GM12872 (cell line): ENCODE data around the gene AMIGO3.

Source experiments
- TF ChIP-seq, protein P1 (sequence below): IDR thresholded peaks from 3 replicates; pipeline ENCODE4 v1.5.1; 2011; ENCODE audit warnings: low read depth, mild to moderate bottlenecking, low read length, moderate library complexity; ENCODE audit not compliant: insufficient read depth

Gene AMIGO3

DNA sequence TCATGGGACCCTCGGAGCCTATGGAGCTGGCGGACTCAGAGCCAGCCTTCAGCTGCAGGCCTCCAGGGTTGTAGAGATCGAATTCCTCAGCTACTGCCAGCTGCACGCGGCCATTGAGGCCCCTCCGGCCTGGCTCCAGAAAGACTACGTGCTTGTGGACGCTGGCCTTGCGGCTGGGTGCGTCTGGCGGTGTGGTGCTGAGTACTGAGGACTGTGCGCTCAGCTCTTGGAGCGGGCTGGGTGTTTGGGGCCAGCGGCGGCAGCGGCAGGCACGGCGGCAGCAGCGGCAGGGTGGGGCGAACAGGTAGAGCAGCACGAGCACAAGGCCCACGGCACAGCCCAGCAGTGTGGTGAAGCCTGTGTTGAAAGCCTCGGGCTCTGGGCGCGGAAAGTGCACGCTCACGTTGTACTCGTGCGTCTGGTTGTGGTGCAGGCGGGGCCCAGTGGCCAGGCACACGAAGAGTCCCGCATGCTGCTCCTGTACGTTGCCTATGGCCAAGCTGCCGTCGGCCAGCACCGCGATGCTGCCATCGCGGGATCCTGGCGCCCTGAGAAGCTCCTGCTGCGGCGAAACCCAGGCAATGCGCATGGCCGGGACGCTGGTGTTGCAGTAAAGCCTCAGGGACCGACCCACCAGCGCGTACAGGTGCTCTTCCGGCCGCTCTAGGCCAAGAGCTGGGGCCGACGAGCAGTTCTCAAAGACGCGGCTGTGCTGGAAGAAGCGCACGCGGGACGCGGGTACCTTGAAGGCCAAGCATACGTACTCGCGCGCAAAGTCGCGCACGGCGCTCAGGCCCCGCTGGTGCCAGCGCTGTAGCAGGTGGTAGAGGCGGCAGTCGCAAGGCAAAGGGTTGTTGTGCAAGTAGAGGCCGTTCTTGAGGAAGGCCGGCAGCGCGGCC is 1.3 kb downstream of the AMIGO3 start:
- TF ChIP-seq, protein P1, sequence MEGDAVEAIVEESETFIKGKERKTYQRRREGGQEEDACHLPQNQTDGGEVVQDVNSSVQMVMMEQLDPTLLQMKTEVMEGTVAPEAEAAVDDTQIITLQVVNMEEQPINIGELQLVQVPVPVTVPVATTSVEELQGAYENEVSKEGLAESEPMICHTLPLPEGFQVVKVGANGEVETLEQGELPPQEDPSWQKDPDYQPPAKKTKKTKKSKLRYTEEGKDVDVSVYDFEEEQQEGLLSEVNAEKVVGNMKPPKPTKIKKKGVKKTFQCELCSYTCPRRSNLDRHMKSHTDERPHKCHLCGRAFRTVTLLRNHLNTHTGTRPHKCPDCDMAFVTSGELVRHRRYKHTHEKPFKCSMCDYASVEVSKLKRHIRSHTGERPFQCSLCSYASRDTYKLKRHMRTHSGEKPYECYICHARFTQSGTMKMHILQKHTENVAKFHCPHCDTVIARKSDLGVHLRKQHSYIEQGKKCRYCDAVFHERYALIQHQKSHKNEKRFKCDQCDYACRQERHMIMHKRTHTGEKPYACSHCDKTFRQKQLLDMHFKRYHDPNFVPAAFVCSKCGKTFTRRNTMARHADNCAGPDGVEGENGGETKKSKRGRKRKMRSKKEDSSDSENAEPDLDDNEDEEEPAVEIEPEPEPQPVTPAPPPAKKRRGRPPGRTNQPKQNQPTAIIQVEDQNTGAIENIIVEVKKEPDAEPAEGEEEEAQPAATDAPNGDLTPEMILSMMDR: no peak

DNA sequence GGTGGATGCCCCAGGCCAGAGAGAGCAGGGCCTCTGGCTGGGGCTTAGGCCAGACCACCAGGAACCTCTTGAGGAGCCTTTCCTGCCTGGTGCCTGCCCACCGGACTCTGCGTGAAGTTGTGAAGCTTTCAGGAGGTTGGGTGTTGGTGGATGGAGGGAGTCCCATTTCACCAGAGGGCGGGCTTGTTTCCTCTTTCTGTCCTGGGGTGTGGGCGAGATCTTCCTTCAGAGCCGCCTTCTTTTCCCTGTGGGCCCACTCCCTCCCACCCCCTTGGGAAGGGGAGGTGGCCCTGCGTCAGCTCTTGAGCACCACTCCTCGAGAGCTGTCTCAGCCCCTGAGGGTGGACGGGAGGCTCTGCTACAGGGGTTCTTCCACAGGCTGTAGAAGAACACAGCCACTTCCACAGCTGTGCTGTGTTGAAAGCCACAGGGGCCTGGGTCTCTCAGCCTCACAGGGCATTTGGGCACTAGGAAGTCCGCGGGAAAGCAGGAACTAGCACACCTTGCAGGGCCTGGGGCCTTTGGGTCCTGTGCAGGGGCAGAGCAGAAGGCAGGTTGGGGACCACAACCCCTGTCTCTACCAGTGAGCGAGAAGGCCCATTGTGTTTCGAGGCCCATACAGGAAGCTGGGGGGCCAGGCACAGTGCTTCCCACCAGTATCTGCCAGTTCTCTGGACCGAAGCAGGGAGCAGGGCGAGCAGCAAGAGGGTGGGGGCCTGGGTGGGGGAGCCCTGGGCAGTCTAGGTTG is 2.1 kb downstream of the AMIGO3 start:
- TF ChIP-seq, protein P1: no peak

DNA sequence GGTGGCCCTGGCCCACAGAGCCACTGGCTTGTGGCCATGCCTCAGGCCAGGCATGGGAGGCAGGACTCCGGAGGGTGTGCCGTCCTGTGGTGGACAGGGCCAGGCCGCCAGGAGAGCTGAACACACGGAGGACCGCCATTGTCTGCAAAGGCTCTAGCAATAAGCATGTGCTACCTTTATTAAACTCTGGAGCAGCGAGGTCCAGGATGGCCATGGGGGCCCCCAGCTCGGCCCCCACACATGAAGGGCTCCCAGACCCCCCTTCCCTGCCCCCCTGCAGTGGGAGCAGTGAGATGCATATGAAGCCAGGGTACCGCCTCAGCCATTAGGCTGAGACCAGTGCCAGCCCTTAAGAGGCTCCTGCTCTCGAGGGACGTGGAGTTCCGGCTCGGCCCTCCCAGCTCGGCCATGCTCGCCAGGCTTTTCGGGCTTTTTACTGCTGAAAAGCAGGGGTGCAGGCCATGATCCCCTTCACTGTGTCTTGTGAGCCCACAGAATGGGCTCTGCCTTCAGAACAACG is 2.7 kb downstream of the AMIGO3 start:
- TF ChIP-seq, protein P1: no peak

DNA sequence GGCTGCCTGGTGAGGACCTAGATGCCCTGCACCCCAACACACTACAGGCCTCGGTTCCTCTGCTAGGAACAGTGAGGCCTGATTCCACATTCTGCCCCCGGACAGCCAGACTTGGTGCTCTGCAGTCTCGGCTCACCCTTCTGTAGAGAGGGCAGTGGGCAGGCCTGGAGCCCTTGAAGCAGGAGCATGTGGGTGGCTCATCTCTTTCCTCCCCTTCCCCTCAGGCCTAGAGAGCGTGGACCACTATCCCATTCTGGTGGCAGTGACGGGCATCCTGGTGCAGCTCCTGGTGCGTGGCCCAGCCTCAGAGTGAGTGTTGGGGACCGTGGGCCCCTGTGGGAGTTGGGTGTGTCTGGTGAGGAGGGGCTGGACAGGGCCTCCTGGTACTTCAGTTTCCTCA is 3.3 kb downstream of the AMIGO3 start:
- TF ChIP-seq, protein P1: no peak

DNA sequence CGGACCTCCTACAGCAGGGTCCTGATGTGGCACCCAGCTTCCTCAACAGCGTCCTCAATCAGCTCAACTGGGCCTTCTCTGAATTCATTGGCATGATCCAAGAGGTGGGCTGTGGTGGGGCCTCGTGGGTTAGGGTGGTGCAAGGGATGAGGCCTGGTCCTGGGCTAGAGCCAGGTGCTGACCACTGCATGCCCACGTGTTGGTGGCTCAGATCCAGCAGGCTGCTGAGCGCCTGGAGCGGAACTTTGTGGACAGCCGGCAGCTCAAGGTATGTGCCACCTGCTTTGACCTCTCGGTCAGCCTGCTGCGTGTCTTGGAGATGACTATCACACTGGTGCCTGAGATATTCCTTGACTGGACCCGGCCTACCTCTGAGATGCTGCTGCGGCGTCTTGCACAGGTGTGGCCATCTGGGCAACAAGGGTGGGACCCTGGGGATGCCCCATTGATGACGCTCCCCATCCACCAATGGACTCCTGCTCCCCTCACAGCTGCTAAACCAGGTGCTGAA is 3.8 kb downstream of the AMIGO3 start:
- TF ChIP-seq, protein P1: no peak

DNA sequence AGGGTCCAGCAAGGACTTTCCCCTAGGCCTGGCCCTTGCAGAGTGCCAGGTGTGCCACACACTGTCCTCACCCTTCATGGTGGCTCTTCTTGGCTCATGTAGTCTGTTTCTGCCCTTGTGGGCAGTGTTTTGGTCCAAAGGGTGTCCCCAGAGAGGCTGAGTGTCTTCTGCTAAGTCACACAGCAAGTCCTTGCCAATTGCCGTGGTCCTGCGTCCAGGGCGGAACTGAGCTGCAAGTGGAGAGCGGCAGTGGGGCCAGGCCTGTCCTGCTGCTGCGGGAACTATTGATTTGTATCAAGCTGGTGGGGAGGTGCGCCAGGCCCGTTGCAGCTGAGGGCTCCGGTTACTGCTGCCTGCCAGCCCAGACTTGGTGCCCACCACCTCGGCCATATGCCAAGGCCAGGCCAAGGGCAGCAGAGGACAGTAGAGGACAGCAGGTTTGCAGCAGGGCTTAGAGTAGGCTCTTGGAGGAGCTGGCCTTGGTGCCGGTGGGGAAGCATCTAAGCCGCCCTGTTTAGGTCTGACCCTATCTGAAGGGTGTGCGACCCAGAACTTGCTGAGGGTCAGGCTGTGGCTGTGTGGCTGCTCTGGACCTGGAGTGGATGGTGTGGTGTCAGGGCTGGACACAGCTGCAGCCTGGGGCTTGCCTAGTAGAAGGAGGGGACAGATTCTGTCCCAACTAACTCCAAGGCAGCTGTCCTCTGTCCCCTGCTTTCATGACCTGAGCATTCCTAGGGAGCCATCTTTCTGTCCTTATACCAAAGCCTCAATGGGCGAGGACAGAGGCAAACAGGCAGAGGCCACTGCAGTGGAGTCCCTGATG is 4.5 kb downstream of the AMIGO3 start:
- TF ChIP-seq, protein P1: no peak
